ENCODE results near the gene MVB12B.

MVB12B gene

DNA sequence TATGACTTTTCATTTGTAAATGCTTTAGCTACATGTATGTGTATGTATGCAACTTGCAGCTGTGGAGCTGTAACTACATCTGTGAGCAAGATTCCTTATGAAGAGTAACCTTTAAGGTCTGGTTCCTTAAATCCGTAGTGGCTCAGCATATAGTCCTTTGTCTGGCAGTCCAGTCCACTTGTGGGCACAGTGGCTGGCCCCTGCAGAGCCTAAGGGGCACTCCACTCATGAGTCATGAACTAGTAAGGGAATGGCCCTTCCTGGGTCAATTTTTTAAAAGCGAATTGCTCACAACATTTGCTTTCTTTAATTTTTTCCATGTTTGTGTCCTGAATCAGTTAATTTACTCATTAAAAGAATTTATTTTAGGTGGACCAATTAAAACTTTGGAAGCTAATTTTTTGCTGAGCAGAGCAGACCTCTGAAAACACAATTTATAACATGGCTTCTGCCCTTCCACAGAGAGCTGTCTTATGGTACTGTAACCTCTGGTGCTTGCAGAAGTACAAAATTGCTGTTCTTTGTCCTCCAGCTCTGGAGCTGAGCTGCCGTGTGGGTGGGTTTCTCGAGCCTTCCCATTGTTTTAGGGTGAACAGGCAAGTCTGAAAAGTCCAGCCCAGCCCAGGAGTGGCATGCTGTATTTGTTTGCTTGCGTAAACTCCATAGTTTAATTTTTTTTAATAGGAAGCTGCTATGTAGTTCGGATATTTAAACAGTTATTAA is 110.1 kb downstream of the MVB12B start:
- no peak for DNase-seq

DNA sequence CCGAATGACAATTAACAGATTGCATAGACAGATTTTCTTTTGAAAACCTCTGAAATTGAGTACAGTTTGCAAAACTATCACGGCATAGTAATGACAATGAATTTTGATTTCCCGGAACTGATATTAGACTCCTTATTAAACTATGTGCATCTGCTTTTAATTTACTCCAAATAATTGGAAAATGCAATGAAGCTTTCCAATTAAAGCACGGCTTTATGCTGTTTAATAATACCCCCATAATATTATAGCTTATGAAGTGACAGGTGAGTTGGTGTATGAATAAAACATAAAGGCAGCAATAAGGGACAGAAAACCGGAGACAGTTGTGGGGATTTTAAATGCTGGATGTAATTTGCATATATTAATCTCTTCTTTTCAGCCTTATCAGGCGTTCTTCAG is 110.6 kb downstream of the MVB12B start:
- no peak for DNase-seq

DNA sequence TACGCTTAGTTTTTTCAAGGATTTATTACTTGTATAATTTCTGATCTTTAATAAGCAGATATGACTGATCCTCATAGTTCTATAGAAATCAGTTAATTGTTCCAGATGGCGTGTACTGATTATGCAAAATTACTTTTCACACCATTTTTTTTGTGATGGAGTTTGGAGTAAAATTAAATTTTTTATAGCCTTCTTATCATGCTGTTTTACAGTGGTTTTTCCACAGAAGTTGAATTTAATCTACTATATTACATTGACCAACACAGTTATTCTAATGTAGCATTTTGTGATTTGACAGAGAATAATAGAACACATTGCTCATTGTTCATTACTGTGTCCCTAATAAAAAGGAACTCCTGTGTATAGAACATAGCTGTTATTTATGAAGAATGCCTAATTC is 111.1 kb downstream of the MVB12B start:
- no peak for DNase-seq

DNA sequence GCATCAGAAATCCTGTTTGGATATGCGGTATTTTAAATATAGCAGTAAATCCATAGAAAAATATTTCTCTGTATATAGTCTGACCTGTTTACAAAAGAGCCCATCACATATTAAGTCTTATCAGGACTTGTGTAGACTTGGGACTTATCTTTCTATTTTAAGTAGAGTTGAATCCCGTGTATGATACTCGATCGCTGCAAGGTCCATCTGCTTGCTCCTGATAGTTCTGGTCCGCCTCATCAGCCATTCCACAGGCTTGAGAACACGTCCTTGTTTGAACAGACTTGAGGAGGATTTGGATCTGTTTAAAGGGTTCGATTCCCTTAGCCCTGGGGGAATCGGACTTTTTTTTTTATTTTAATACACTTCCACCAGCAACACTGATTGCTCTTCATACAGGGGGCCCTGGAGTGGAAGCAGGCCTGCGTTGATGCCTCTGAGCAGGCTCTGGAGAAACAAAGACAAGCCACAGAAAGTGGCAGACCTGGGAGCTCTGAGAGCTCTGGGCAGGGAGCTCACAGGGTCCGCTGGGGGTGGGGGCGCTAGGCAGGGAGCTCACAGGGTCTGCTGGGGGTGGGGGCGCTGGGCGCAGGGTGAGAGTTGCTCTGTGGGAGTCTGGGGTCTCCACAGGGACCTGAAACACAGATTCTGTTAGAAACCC is 112.2 kb downstream of the MVB12B start:
- DNase-seq: no peak

DNA sequence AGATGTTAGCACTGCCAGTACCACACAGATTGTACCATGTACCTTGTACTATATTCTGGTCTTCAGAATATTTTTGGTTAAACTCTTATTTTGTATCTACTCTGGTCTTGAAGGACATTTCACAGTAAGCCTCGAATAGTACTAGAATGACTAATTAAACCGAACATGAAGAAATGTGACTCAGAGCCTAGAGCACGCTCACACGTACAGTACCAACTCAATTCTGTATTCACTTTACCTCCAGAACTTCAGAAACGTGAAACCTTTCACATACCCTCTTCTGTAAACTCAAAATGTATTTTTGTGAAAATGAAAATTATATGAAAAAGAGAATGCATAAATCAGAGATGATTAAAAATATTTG is 112.8 kb downstream of the MVB12B start:
- DNase-seq: no peak

DNA sequence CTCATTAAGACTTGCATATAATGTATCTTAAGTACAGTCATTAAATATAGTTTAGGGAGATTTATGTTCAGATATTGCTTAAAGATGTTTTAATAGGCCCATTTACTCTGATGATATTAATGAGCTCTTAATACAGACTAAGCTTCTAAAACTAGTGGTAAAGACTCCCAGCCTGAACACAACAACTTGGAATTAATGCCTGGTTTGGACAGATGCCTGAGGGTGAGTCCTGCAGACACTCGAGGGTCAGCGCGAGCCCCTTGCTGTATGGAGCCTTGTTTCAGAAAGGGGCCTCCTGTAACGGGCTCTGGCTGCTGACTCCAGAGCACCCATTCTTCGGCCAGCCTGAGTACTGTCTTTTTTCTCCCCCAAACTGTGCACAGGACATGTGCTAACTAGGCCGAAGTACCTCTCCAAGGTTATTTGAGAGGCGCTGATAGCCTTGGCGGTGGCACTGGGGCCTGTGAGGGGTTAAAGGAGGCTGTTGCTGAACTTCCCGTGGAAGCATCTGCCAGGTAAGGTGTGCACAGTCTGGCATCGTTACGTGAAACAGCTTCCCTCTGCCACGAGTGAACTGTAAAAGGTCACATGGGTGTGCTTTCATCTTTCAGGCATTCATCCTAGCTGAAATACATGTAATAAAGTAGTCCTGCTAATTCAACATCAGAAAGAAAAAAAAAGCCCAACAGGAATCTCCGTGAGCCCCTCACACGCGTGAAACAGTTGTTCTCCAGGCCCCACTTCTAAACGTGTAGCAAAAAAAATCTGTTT is 113.4 kb downstream of the MVB12B start:
- peak; percentile 32 for DNase-seq

DNA sequence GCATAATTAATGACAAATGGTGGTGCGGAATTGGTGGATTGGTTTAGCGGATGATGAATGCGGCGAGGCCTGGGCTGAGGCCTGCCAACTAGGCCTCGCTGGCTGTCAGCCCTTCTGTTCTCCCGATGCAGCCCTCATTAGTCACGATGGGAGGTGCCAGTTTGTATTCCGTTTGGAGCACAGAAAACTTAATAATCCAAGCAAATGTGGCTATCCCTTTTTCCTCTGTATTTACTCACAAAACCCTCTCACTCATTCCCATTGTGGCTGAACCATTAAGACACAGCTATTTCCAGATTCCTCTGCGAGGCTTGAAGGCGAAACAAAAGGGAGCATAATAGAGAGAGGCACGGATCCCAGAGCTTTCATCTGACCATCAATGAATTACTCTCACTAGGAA is 114.3 kb downstream of the MVB12B start:
- DNase-seq: no peak

DNA sequence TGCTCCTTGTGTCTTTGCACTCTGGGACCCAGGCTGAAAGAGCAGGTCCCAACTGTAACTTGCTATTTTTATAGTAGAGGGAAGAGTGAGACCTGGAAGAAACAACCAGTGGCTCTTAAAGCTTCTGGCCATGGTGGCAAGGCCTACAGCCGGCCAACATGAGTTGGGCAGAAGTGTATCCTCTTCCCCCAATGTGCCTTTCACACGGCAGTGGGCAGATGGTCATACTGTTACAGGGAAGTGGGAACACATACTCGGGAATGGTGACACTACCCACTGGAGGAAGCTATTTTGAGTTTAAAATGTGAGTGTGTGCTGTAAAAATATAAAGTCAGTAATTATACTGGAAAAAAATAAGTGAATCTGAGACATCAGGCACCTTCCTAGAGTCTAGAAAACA is 116.0 kb downstream of the MVB12B start:
- no peak for DNase-seq

DNA sequence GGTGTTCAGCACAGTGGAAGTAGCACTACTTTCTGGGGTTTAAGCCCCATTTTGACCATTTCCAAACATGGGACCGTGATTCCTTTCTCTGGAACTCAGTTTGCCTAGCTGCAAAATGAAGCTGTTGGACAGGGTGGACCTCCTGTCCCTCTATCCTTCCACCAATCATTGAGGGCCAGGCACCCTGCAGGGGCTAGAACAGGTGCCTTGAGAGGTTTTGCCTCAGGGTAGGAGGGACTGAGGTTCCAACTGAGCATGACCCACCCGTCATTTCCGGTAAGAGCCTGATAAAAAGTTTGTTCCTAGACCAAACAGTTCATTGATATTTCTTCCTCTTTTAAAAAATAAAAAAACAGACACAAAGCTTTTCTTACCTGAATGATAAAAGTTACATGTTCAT is 116.5 kb downstream of the MVB12B start:
- DNase-seq: no peak

DNA sequence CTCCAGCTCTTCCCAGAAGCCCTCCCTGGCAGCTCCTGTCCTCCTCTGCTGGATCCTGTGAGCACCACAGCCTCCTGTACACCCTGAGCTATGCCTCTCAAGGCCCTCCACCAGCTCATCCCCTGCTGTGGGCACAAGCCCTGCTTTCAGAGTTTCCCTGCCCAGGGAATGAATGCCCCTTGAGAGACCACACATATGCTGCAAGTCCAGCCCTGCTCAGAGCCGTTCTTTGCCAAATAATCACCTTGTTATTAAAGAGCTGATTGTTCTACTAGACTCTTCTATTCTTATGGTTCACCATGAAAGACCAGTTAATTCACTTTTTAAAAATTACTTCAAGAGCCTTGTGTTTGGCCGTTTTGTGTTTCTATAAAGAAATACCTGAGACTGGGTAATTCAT is 121.5 kb downstream of the MVB12B start:
- DNase-seq: no peak

DNA sequence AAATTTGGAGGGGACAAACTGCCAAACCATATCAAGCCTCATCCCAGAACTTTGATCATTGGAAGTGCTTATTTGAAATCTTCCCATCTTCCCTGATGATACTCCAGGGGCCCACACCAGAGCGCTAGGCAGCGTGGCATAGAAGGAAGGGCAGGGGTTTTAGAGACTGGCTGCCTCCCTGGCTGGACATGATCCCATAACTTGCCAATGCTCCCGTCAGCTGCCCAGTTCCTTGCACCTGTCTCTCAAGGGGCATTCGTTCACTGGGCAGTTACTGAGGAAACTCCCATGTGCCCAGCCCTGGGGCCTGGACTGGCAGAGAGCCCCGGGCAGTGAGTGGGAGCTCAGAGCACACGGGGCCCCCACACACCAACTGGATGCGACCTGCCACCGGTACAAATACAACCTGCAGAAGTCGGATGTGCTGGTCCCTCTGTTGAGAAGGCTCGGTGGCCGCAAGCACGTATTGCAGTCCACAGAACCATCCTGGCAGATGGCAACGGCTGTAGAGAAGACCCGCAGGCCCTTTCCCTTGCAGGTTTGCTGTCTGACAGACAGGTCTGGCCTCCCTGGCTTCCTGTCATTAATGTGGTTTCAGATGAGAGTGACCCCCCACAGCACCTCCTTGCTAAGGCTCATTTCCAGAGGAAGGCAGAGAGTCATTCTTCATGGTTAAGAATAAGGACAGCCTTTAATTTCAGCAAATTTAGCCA is 122.4 kb downstream of the MVB12B start:
- no peak for DNase-seq

DNA sequence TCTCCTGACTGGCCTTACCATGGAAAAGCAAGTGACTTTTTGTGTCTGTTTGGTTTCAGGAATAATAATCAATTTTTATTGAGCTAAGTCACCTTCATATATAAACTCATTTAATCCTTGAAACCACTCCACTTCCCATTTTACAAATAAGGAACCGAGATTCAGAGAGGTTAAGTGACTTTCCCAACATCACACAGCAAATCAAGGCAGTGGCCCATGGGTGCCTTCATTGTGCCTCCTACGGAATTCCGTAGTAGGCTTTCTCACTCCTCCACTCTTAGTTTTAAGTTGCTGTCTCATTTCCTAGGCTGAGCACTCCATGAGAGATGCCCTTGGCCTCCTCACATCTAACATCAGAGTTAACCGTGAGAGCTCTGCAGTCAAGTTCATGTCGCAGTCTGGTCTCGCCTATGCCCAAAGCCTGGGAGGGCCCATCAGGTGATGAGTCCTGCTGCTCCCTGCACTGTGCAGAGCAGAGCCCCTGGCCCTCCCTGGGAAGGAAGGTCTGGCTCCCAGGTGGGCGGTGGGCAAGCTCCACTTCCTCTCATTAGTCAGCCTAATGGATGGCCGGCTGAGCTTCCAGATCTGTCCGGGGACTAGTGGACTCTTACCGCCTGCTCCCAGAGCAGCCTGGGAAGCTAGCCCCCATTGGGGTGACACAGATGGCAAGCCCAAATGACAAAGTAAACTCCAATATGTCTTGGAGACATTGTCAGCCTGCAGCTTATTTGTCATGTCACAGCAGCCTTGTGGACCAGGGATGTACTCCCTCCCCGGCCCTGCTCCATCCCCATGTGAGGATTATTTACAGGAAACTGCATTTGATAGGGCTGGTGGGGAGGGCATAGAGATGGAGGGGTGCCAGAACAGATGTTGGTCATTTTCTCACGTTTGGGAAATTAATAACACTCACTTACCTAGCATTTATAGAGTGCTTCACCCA is 123.4 kb downstream of the MVB12B start:
- DNase-seq: no peak

DNA sequence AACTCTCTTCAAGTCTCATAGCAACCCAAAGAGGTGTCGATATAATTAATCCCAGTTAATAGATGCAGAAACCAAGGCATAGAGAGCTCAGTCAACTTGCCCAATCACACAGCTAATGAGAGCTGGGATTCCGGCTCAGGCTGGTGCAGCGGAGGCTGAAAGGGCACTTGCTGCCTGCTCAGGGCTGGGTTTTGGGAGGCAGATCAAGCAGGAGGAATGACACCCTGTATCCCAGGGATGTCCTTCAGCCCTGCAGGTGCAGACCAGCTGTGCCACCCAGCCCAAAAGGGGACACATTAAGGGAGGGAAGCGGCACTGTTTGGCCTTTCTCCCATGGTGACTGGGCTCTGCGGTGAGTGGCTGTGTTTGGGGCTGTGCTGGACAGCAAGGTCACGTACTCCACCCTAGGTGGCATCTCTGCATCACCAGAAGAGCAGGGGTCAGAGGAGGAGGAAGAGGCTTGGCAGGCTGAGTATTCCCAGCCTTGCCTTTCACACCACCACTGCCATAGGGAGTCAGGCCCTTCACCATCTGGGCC is 124.1 kb downstream of the MVB12B start:
- no peak for DNase-seq

DNA sequence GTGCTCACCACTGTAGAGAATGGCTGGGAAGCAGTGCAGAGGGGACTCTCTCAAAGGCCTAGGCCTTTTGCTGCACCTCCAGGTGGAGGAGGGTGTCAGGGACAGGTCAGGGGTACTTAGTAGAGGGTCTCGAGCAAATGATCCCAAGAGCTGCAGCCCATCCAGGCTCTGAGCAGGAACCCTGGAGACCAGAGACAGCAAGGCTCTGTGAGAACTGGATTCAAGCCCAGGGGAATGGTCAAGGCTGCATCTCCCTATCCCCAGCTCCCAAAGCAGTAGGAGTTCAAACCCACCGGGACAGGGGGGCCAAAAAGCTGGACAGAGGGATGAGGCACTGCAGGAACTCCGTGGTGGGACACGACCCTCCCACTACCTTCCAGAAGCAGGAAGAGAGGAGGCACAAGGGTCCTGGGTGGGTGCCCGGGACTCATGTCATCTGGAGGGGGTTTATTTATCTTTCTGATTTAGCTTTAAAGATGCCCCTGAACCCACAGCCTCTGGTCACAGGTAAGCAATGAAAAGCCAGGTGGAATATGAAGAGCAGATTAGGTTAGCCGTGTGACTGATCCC is 124.8 kb downstream of the MVB12B start:
- DNase-seq: no peak

DNA sequence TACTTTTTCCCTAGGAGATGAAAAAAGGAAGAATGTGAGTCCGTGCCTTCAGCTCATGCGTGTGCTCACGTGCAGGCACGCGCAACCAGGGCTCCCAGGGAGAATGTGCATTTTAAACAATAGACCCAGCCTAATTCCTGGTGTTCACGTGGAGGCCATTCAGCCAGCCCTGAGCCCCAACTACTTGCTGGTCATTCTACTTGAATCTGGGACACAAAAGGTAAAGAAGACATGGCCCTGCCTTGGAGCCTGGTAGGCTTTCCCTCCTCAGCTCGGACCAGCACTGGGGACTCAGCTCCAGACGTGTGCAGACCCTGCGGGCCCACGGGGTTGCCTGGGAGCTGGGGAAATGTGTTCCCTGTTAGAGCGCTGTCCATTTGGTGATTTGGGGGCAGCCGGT is 125.5 kb downstream of the MVB12B start:
- no peak for DNase-seq

DNA sequence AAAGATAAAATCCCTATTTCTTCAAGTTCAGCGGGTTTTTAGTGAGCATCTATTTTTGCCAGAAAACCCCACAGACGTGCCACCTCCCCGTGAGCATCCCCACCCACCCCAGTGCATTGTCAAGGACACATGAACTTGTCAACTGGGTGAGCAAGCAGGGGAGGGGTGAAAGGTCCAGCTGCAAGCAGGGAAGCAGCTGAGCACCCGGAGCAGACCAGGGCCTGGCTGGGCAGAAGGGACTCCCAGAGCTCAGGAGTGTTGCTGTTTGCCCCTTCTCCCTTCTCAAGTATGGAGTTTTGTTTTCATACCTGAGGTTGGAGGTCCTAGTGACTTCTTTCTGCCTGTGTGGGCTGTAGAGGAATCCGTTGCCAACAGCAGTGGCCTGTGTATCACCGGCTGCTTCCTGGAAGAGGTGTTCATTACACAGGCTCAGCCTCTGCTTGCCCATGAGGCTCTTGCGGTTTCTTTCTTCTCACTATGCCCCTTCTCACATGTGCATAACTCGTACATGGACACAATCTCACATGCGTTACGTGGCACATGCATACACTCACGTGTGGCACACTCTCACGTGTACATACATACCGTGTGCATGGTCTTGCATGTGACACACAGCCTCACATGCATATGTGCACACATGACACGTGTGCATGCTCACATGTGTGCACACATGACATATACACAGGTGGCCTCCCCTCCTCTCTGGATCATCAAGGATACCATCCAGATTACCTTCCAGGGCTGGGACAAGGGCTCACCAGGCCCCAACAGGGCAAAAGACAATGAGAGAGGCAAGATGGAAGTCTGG is 126.7 kb downstream of the MVB12B start:
- DNase-seq: no peak

DNA sequence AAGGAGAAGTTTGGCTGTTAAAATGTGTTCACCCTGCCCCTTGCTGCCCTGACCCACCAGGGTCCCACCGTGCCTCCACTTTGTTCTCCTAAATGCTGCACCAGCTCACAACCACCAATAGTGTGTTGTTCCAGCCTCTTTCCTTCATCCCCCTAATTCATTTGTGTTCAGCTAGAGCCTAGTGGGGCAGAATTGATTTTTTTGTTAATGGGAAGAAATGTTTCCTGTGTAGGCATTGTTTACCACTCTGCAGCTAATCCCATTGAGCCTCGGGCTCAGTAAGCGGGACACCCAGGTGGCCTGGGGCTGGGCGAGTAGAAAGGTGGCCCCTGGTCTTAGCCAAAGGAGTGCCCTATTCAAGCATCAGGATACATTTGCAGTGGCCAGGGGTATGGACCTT is 127.6 kb downstream of the MVB12B start:
- DNase-seq: no peak

DNA sequence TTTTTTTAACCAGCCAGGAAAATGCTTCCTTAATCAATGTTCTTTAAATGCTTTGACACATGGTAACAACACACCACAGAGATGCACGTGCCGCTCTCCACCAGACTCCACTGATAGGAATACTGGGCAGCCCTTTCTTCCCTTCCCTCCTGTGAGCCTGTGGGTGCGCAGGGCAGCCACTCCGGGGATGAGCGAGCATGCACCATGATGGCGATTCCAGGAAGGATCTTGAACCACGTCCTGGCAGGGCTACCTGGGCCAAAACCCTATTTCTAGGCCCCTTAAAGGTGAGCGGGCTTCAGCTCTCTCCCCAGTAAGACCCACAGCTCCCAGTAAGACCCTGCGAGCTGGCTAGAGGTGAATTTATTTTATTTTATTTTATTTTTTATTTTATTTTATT is 128.2 kb downstream of the MVB12B start:
- DNase-seq: no peak

DNA sequence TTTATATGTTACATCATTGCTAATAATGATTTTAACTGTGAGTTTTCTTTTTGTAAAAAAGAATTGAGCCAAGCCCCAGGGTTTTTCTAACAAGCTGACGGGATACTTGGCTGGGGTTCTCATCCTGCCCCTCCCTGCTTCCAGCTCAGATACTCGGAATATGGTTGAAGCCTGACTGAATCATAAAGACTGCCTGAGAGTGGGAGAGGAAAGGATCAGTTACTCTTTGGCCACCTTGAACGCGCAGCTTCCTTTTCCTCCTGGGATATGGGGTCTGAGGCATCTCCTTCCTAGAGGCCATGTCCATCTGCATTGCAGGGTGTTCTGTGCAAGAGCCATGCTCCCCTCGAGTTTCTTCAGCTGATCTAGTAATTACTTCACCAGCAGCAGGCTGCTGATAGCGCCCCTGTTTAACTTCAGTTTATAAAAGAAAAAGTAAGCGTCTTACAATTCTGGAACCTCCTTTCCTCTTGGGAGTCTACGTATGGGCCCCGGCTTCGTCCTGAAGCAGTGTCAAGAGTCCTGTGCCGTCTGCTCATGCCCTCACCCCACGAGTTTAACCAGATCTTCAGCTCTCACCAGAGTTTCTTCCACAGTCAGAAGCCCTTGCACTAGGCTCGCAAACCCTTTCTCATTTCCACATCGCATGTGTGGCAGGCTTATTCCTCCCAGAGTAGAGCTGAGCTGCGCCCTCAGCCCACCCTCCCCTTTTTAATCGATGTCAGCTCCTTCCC is 130.0 kb downstream of the MVB12B start:
- no peak for DNase-seq

DNA sequence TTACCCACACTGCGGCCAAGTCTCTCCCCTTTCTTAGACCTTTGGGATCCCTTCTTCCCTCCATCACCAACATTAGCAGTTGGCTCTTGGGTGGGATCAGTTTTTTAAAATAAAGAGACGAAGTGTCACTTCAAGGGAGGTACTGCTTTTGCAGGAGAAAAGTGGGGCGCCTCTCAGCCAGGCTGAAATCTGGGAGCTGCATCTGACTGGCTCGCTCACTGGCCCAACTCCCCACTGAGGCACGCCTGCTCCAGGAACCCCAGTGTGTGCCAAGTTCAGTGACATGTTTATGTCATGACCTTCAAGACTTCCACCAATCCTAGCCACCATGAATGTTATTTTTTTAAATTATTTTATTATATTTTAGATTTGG is 130.5 kb downstream of the MVB12B start:
- no peak for DNase-seq

Measured in NCI-H2171 (cell line).